SK-N-SH (cell line): ENCODE data around the gene TPCN2. TPM values are rescaled to one million over a fixed set of nuclear protein-coding genes. Genes with fewer than 3 reads are reported as not detected.
A peak's percentile ranks its signal among the peaks of the same experiment; 100 is the strongest.

Experiments used
- CTCF ChIA-PET: fragments of 300-600, 350-600 bp; formaldehyde crosslinking; extraction: SDS; loops from one replicate; lab custom pipeline; 2021; lab: Yijun Ruan, JAX
- POLR2A ChIA-PET: fragments of 350-600 bp; sonication (Branson Sonifier 250); formaldehyde crosslinking; extraction: SDS; loops from one replicate; lab custom pipeline; 2020; ENCODE audit warnings: antibody characterized with exemption, inconsistent platforms; lab: Yijun Ruan, JAX
- DNase-seq: peaks from one replicate; pipeline ENCODE4 v3.0.0; 2012
- H2AFZ ChIP-seq: fragments of 200-600 bp; sonication (generic); 2 replicates; pipeline ENCODE4 v1.8.1; 2016; ENCODE audit warnings: antibody characterized with exemption, mild to moderate bottlenecking, low read depth
- H3F3A ChIP-seq: fragments of 200-600 bp; sonication (generic); replicated peaks from 2 replicates; pipeline ENCODE3; 2016; ENCODE audit warnings: antibody characterized with exemption, mild to moderate bottlenecking; ENCODE audit not compliant: insufficient read depth
- H3K27ac ChIP-seq, 2 experiments: fragments of 200-500 bp in 1 of 2; fragments of 200-600 bp in 1 of 2; sonication (Bioruptor generic) in 1 of 2; sonication (generic), shearing (Covaris generic) in 1 of 2; 2 replicates each; pipeline versions ENCODE4 v1.5.1 to v1.6.1; 2014 to 2016; ENCODE audit warnings: low read depth in 2 of 2, inconsistent platforms in 1 of 2, low read length in 1 of 2, mild to moderate bottlenecking in 1 of 2, mixed read lengths in 1 of 2
- H3K27me3 ChIP-seq: fragments of 200-600 bp; sonication (generic), shearing (Covaris generic); 2 replicates; pipeline ENCODE4 v1.6.1; 2016; ENCODE audit warnings: mixed run types; ENCODE audit not compliant: insufficient read depth
- H3K36me3 ChIP-seq, 2 experiments: fragments of 200-500 bp in 1 of 2; fragments of 200-600 bp in 1 of 2; sonication (Bioruptor generic) in 1 of 2; sonication (generic) in 1 of 2; replicated peaks in 1 of 2; 2 replicates each; pipeline versions ENCODE3 to v1.5.1; 2014 to 2016; ENCODE audit warnings: low read length in 1 of 2, mild to moderate bottlenecking in 1 of 2; ENCODE audit not compliant: insufficient read depth in 2 of 2, control insufficient read depth in 1 of 2
- H3K4me1 ChIP-seq, 2 experiments: fragments of 200-500 bp in 1 of 2; fragments of 200-600 bp in 1 of 2; sonication (Bioruptor generic) in 1 of 2; sonication (generic), shearing (Covaris generic) in 1 of 2; 2 replicates each; pipeline versions ENCODE4 v1.5.1 to v1.6.1; 2014 to 2016; ENCODE audit warnings: low read depth in 1 of 2, low read length in 1 of 2, mixed run types in 1 of 2; ENCODE audit not compliant: insufficient read depth in 2 of 2, control insufficient read depth in 1 of 2
- H3K4me2 ChIP-seq: fragments of 200-600 bp; sonication (generic), shearing (Covaris generic); 2 replicates; pipeline ENCODE4 v1.6.1; 2017; ENCODE audit warnings: mixed run types
- H3K4me3 ChIP-seq, 2 experiments: fragments of 200-500 bp in 1 of 2; fragments of 200-600 bp in 1 of 2; sonication (Bioruptor generic) in 1 of 2; sonication (generic), shearing (Covaris generic) in 1 of 2; 2 replicates each; pipeline versions ENCODE4 v1.5.1 to v1.8.1; 2014 to 2016; ENCODE audit warnings: low read depth in 2 of 2, inconsistent platforms in 1 of 2, low read length in 1 of 2, mild to moderate bottlenecking in 1 of 2, mixed read lengths in 1 of 2, moderate library complexity in 1 of 2
- H3K79me2 ChIP-seq: fragments of 200-600 bp; sonication (generic); 2 replicates; pipeline ENCODE4 v1.8.1; 2017; ENCODE audit warnings: mild to moderate bottlenecking; ENCODE audit not compliant: insufficient read depth
- H3K9ac ChIP-seq: fragments of 200-600 bp; sonication (generic); 2 replicates; pipeline ENCODE4 v1.6.1; 2017; ENCODE audit warnings: mixed run types
- H3K9me2 ChIP-seq: fragments of 200-600 bp; sonication (generic); 2 replicates; pipeline ENCODE4 v1.6.1; 2017; ENCODE audit warnings: mixed run types
- H3K9me3 ChIP-seq: fragments of 200-600 bp; sonication (generic); 2 replicates; pipeline ENCODE4 v1.6.1; 2017; ENCODE audit warnings: mixed run types, mild to moderate bottlenecking, moderate library complexity
- H4K20me1 ChIP-seq: fragments of 200-600 bp; sonication (generic); 2 replicates; pipeline ENCODE4 v1.6.1; 2017; ENCODE audit warnings: mild to moderate bottlenecking, mixed run types; ENCODE audit not compliant: insufficient read depth
- FOSL2 ChIP-seq: IDR thresholded peaks from 2 replicates; pipeline ENCODE4 v1.4.0; 2012; ENCODE audit warnings: low read depth, mild to moderate bottlenecking, moderate library complexity, borderline replicate concordance
- FOXJ3 ChIP-seq: sonication (generic); formaldehyde crosslinking; IDR thresholded peaks from 2 replicates; pipeline ENCODE4 v1.5.1; 2020; ENCODE audit warnings: mild to moderate bottlenecking, missing genetic modification reagents
- GABPA ChIP-seq: IDR thresholded peaks from 2 replicates; pipeline ENCODE4 v1.4.0; 2012; ENCODE audit warnings: low read depth, mild to moderate bottlenecking
- GATA2 ChIP-seq: sonication (generic); formaldehyde crosslinking; IDR thresholded peaks from 2 replicates; pipeline ENCODE4 v1.5.0; 2020; ENCODE audit warnings: mild to moderate bottlenecking, missing genetic modification reagents
- JUND ChIP-seq: IDR thresholded peaks from 2 replicates; pipeline ENCODE4 v1.4.0; 2012
- NFIC ChIP-seq: IDR thresholded peaks from 2 replicates; pipeline ENCODE4 v1.4.0; 2012; ENCODE audit warnings: borderline replicate concordance
- NRF1 ChIP-seq: IDR thresholded peaks from 2 replicates; pipeline ENCODE4 v1.6.1; 2012; ENCODE audit warnings: low read depth, mild to moderate bottlenecking, low read length
- POLR2AphosphoS5 ChIP-seq: IDR thresholded peaks from 2 replicates; pipeline ENCODE4 v1.6.1; 2012; ENCODE audit warnings: low read depth, low read length
- RAD21 ChIP-seq: IDR thresholded peaks from 2 replicates; pipeline ENCODE4 v1.6.1; 2012; ENCODE audit warnings: mild to moderate bottlenecking, low read length
- RCOR1 ChIP-seq: fragments of 150-350 bp; IDR thresholded peaks from 2 replicates; pipeline ENCODE4 v1.6.1; 2017; ENCODE audit warnings: antibody characterized with exemption, low read length
- RFX5 ChIP-seq: IDR thresholded peaks from 2 replicates; pipeline ENCODE4 v1.6.1; 2012; ENCODE audit warnings: mild to moderate bottlenecking, improper control_type of control experiment, low read length
- SMC3 ChIP-seq: IDR thresholded peaks from 2 replicates; pipeline ENCODE4 v1.6.1; 2012; ENCODE audit warnings: low read depth, low read length, improper control_type of control experiment
- TCF12 ChIP-seq: IDR thresholded peaks from 2 replicates; pipeline ENCODE4 v1.4.0; 2012
- TEAD4 ChIP-seq: IDR thresholded peaks from 2 replicates; pipeline ENCODE4 v1.4.0; 2012; ENCODE audit warnings: mild to moderate bottlenecking, borderline replicate concordance; ENCODE audit not compliant: insufficient read depth
- WGBS: methylation state at CpG from one replicate; pipeline ENCODE4 v1.1.6; 2017; ENCODE audit warnings: low lambda C conversion rate; 5-methylcytosine and 5-hydroxymethylcytosine counted together
- polyA plus RNA-seq, 3 experiments: library from polyadenylated mRNA; depleted of rRNA; stranded (reverse); fragments of >200 nt; gene quantifications; 2 replicates each; pipeline ENCODE4 v1.2.3, GENCODE V29; 2012
- TF ChIP-seq, protein P1 (sequence below): fragments of 200-600 bp; sonication (generic); IDR thresholded peaks from 2 replicates; pipeline ENCODE4 v1.6.1; 2017; ENCODE audit warnings: antibody characterized with exemption, mild to moderate bottlenecking, moderate library complexity
- TF ChIP-seq, protein P2 (sequence below): IDR thresholded peaks from 2 replicates; pipeline ENCODE4 v1.4.0; 2012; ENCODE audit warnings: low read depth, borderline replicate concordance
- TF ChIP-seq, protein P3 (sequence below): IDR thresholded peaks from 2 replicates; pipeline ENCODE4 v1.4.0; 2012; ENCODE audit warnings: low read depth
- TF ChIP-seq, protein P4 (sequence below): IDR thresholded peaks from 2 replicates; pipeline ENCODE4; 2012

Gene TPCN2
- polyA plus RNA-seq, 1 of the 3 experiments (the other 2 are of a cell fraction): 8.7 TPM

DNA sequence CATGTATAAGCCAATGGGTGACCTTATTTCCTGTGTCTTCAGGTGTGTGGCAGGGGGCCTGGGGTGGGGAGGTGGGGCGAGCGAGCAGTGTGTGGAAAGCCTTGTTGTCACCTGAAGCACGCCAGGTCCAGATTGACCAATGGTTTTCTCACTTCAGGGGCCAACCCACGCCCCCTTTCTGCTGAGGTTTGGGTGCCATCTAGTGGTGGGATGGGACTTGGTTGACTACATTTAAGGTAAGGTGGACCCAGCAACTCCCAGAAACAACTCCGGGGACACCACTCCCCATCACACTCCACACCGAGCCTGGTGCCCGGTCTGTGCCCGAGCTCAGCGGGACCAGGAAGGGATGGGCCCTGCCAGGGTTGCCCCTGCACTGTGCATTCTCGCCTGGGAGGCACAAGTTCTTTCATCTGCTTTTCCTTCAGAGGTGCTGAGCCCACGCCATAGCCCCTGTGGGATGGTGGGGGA, 40.0 kb downstream of the TPCN2 start:
- Histone ChIP-seq H3K9ac (no peak overlapping the region), H3K27me3 (no peaks in the 10 kb centered on the region), H3K9me3 (no peaks in the 10 kb centered on the region), H3K4me2 (peak overlapping the region; percentile 63; the same call in 1 of the 2 replicates), H3K36me3 (peaks cover 2 to 16% of the 10 kb centered on the region in 2 experiments), H3K27ac (peak overlapping the region in 1 of 2 experiments; percentile 45; a peak in 1 of 4 replicates), H3K4me1 (peaks cover 4 to 7% of the 10 kb centered on the region in 2 experiments; a peak in 3 of 4 replicates), H3K79me2 (no peaks in the 10 kb centered on the region), H3K9me2 (no peaks in the 10 kb centered on the region), H3K4me3 (peak overlapping the region in 1 of 2 experiments; percentile 31; a peak in 1 of 4 replicates), H2AFZ (no peak overlapping the region), H4K20me1 (peaks cover 6% of the 10 kb centered on the region), H3F3A (peaks cover 6% of the 10 kb centered on the region)
- POLR2A ChIA-PET: no interaction called here
- peak; percentile 97 for DNase-seq
- TF ChIP-seq POLR2AphosphoS5: no peak
- TF ChIP-seq FOXJ3: no peak
- TF ChIP-seq SMC3: peak; percentile 69
- TF ChIP-seq RAD21: peak; percentile 92
- TF ChIP-seq, protein P1, sequence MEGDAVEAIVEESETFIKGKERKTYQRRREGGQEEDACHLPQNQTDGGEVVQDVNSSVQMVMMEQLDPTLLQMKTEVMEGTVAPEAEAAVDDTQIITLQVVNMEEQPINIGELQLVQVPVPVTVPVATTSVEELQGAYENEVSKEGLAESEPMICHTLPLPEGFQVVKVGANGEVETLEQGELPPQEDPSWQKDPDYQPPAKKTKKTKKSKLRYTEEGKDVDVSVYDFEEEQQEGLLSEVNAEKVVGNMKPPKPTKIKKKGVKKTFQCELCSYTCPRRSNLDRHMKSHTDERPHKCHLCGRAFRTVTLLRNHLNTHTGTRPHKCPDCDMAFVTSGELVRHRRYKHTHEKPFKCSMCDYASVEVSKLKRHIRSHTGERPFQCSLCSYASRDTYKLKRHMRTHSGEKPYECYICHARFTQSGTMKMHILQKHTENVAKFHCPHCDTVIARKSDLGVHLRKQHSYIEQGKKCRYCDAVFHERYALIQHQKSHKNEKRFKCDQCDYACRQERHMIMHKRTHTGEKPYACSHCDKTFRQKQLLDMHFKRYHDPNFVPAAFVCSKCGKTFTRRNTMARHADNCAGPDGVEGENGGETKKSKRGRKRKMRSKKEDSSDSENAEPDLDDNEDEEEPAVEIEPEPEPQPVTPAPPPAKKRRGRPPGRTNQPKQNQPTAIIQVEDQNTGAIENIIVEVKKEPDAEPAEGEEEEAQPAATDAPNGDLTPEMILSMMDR: peak; percentile 79
- no peak for TF ChIP-seq FOSL2
- WGBS: 38% methylated on average over 6 of the region's 11 CpGs
- CTCF ChIA-PET: interaction anchor here (0.6 to 5.8 kb wide), 10 partner anchors 10 to 811 kb away, joined by 3 to 49 read pairs (median 3); partner anchors contain the start of gene TPCN2

DNA sequence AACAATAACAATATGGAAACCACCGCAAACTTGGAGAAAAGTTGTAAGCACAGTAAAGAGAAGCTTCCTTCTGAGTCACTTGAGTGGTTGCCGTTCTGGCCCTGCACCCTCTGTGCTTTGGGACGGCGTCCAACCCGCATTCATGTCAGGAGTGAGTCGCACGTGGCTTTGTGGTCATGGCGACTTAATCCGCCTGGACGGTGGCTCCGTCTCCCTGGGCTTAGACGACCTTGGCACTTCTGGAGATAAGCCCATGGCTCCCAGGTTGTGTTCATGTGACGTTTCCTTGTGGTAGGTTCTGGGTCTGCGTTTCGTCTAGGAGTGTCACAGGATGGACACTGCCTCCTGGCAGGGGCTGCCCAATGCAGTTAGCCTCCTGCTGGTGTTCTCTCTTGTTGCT, 40.5 kb downstream of the TPCN2 start:
- no peak overlapping the region for H3K4me3 ChIP-seq
- CTCF ChIA-PET: interaction anchor here (0.6 to 5.8 kb wide), 11 partner anchors 10 to 812 kb away, joined by 3 to 49 read pairs (median 3); partner anchors contain the start of gene TPCN2
- H3K27me3 ChIP-seq: no peaks in the 10 kb centered on the region
- peaks cover 6% of the 10 kb centered on the region for H4K20me1 ChIP-seq
- H2AFZ ChIP-seq: no peak overlapping the region
- no peak overlapping the region for H3K9ac ChIP-seq
- H3K79me2 ChIP-seq: no peaks in the 10 kb centered on the region
- H3F3A ChIP-seq: peaks cover 6% of the 10 kb centered on the region
- POLR2A ChIA-PET: no interaction called here
- WGBS: 29% methylated on average over 8 of the region's 15 CpGs
- H3K4me1 ChIP-seq: peaks cover 7 to 9% of the 10 kb centered on the region in 2 experiments; a peak in 3 of 4 replicates
- peak overlapping the region; percentile 63; the same call in 1 of the 2 replicates for H3K4me2 ChIP-seq
- DNase-seq: no peak
- peak overlapping the region in 1 of 2 experiments; percentile 45; a peak in 1 of 4 replicates for H3K27ac ChIP-seq
- H3K36me3 ChIP-seq: peaks cover 2 to 16% of the 10 kb centered on the region in 2 experiments
- no peaks in the 10 kb centered on the region for H3K9me2 ChIP-seq
- no peaks in the 10 kb centered on the region for H3K9me3 ChIP-seq
- TF ChIP-seq GATA2 (CRISPR knock-in tag): no peak
- TF ChIP-seq, protein P1: no peak
- TF ChIP-seq NRF1: no peak
- TF ChIP-seq NFIC: peak; percentile 66; the same call in 1 of the 2 replicates
- TF ChIP-seq, protein P2, sequence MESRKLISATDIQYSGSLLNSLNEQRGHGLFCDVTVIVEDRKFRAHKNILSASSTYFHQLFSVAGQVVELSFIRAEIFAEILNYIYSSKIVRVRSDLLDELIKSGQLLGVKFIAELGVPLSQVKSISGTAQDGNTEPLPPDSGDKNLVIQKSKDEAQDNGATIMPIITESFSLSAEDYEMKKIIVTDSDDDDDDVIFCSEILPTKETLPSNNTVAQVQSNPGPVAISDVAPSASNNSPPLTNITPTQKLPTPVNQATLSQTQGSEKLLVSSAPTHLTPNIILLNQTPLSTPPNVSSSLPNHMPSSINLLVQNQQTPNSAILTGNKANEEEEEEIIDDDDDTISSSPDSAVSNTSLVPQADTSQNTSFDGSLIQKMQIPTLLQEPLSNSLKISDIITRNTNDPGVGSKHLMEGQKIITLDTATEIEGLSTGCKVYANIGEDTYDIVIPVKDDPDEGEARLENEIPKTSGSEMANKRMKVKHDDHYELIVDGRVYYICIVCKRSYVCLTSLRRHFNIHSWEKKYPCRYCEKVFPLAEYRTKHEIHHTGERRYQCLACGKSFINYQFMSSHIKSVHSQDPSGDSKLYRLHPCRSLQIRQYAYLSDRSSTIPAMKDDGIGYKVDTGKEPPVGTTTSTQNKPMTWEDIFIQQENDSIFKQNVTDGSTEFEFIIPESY: no peak
- no peak for TF ChIP-seq RCOR1
- no peak for TF ChIP-seq GABPA
- TF ChIP-seq SMC3: no peak
- TF ChIP-seq RFX5: no peak
- TF ChIP-seq, protein P3, sequence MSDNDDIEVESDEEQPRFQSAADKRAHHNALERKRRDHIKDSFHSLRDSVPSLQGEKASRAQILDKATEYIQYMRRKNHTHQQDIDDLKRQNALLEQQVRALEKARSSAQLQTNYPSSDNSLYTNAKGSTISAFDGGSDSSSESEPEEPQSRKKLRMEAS: no peak
- TF ChIP-seq JUND: no peak
- TF ChIP-seq TEAD4: no peak
- peak; percentile 22; the same call in 1 of the 2 replicates for TF ChIP-seq FOSL2
- peak; percentile 50 for TF ChIP-seq TCF12
- TF ChIP-seq, protein P4, sequence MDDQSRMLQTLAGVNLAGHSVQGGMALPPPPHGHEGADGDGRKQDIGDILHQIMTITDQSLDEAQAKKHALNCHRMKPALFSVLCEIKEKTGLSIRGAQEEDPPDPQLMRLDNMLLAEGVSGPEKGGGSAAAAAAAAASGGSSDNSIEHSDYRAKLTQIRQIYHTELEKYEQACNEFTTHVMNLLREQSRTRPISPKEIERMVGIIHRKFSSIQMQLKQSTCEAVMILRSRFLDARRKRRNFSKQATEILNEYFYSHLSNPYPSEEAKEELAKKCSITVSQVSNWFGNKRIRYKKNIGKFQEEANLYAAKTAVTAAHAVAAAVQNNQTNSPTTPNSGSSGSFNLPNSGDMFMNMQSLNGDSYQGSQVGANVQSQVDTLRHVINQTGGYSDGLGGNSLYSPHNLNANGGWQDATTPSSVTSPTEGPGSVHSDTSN: no peak
